DMS79 (cell line): ENCODE measurements around the gene AMPD1.

Experiments used
- DNase-seq: peaks from one replicate; lab custom pipeline; 2025; lab: John Stamatoyannopoulos, UW

Gene AMPD1

DNA sequence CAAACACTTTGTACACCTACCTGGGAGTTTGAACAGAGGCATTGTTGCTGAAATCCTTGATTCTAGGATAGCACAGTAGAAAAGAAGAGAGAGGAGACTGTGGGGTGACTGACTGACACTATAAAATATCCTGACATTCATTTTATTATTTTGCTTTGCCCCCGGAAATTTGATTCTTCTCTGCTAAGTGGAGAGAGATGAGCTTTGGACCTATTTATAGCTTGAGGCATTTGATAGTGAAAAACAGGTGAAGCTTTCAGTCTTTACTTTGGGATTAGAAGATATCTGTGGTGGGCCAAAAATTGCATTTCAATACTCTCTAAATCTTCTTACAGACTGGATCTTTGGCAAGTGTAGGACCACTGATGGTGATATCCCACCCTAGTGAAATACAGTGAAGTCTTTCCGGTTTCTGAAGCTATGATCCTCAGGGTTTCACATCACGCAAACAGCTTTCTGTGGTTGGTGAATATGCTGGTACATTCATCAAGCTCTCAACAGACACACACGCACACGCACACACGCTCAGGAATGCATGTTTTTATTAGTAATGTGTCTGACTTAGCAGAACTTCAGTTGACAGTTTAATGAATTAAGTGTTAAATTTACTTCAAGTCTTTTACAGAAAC is at the start of gene AMPD1:
Gene AMPD1 (minus strand): TSS at position 117 of the 629 bp plus-strand sequence. CDS start 75 bp downstream, at position 42.
- DNase-seq: no peak

DNA sequence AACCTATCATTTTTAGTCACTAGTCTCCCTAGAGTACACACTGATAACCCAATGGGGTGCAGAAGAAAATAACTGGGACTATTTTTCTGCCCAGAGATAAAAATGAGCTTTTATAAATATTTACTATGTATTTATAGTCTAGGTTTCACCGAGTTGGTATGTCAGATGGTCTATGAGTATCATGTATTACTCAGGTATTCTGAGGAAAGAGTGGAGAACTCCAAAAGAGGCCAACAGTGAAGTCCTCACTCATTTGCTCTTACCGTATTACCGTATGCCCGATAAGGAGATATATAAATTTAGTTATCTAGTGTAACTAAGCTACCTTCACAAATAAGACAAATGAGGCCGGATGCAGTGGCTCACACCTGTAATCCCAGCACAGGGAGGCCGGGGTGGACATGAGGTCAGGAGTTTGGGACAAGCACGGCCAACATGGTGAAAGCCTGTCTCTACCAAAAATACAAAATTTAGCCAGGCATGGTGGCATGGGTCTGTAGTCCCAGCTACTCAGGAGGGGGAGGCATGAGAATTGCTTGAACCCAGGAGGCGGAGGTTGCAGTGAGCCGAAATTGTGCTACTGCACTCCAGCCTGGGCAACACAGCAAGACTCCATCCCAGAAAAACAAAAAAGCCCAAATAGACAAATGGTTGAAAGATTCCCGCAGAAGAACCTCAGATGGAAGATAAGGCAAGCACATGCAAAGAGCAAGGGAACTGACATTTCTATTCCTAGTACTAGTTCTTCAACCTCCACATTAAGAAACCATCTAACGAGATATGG is 46.8 kb upstream of the AMPD1 start:
- DNase-seq: no peak

DNA sequence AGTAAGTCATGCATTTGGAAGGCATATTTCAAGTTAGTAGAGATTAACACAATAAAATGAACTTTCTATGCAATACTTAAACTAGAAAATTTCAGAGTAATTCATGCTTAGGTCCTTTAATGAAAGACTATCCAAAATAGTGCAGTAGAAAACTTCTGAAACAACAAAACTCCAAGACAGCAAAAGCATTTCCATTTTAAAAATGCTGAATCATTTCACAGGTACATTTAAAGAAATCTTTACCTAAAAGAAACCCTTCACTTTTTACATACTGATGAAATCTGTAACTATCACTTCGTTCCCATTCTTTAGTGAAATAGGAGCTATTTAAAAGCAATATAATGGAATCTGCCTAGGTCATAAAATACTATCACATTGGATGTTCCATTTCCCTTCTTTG is 45.0 kb upstream of the AMPD1 start:
- DNase-seq: no peak

DNA sequence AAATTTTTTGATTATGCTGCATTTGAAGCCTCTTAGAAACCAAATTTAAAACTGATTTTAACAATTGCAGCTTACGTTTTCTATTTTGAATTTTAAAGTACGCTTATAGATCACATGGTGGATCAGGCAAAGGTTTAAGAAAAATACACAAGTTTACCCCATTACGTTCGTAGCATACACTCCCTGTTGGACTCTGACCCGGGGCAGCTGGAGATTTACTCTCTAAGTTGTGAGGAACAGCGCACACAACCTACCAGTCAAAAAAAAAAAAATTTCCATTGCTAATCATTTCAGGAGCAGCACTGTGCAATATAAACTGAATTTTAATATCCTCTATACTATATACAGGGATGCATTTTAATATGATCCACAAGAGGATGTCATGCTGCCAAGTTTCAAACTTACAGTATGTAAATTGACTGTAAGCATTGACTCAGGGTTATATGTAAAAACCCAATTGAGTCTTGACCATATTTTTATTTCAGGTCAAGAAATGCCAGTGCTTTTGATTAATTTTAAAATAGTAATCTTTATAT is 42.0 kb upstream of the AMPD1 start:
- no peak for DNase-seq

DNA sequence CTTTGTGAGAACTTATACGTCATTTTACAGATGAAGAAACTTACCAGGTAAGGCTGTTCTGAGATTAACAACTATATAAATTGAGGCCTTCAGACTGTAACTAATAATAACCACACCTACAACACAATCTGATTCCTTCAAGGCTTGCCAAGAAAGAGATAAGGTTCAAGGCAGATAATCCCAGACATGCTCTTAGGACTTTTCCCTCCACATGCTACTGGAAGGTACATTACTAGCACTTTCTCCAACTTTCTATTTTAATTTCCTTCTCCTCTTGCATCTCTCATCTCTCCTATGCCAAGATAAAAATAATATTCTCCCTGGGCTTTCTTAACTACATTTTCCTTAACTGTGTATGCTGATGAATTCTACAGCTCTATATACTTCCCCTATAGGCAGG is 40.1 kb upstream of the AMPD1 start:
- DNase-seq: no peak

DNA sequence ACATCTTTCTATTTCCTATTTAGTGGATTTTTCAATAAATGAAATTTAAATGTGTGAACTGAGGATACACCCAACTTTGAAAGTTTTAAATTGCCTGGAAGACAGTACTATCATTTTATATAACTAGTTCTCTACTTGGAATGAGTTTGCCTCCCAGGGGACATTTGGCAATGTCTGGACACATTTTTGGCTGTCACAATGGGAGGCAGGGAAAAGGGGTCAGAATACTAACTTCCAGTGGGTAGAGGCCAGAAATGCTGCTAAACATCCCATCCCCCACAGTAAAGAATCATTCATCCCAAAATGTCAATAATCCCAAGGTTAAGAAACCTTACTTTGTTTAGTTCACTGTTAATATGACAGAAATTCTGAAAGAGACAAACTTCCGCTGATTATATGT is 34.4 kb upstream of the AMPD1 start:
- no peak for DNase-seq

DNA sequence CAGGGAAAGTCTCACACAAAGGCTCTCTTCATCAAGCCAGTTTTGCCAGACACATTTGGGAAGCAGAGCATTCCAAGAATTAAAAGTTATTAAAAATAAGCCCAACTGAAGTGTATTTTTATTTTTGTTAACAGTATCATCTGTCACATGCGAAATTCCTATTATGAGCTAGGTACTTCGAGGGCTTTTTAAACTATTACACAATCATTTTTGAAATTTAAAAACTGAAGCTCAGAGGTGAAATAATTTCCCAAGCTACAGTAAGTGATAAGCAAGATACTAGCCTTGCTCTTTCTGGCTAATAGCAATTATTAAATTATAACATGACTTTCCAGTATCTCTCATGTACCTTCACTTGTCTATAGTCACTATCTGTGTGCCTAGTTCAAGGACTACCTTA is 33.2 kb upstream of the AMPD1 start:
- DNase-seq: no peak

DNA sequence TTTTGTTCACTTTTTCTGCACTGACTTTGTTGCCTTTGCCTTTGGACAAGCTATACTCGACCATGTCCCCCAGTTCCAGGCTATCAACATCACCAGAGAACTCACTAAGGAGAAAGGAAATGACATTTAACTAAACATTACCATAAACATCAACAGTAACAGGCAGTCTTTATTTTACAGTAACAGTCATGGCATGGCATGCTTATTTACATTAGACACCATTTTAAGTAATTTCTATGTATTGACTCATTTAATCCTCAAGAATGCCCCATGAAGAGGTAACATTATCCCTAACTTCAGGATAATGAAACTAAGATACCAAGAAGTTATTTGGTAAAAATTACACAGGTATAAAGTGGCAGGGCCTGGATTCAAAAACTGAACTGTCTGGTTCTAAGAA is 29.9 kb upstream of the AMPD1 start:
- DNase-seq: no peak

DNA sequence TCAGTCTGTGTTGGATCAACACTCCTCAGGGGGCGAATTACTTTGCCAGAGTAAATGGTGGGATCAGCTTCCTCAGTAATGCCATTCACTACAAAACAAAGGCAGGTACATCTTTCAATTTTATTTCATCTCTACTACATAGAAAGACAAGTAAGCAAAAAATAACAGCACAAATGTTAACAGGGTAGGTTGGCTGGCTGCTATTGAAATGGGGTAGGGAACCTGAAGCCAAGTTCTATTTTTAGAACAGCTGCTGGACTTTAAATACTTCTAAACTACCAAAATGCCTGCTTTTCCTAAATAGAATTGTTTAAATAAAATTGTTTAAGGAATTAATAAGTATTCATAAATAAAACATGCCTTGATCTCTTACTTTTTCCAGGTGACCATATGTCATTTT is 28.6 kb upstream of the AMPD1 start:
- DNase-seq: no peak

DNA sequence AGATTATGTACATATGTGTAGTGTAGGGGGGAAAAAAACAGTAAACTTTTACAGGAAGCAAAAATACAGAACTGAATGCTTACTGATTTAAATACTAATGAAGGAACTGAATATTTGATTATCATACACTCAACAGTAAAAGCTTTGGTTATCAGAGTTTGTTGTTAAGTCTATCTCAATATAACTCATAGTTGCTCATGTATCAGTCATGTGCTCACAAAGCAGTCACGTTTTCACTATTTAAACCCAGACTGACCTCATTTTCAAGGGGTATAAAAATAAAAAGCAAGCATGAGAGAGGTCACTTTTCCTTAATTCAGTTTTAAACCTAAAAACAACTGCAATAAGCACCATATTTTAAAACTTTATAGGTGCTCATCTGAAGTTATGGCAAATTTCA is 28.1 kb upstream of the AMPD1 start:
- DNase-seq: no peak

DNA sequence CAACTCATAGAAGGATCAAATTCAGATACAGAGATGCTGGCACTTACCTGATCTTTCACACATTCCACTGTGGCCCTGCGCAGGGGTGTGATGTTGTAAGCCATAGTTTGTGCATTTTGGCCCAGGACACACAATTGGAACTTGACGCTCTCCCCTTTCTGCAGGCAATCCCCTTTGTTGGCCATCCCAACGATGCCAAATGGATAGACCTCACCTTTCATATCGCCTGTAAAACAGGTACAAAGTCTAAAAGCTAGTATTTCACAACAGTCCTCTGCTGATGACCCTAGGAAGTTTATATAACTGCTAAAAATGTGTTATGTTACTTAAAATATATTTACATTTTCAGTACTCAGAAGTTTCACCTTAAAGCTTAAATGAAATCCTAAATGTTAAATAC is 25.1 kb upstream of the AMPD1 start:
- no peak for DNase-seq

DNA sequence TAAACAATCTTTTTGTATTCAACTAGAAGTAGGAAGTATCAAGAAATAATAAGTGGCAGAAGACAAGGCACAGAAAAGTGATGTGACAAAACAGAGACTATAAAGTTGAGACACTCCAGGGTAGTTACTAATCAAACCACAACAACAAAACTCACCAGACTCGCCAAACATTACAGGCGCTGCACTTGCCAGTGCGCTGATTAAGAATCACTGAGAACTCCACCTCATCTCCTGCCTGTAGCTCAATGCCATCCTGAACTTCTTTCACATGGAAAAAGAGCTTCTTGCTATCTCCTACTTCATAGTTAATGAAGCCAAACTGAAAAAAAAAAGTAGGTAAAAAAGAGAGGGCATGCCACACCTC is 24.1 kb upstream of the AMPD1 start:
- no peak for DNase-seq

DNA sequence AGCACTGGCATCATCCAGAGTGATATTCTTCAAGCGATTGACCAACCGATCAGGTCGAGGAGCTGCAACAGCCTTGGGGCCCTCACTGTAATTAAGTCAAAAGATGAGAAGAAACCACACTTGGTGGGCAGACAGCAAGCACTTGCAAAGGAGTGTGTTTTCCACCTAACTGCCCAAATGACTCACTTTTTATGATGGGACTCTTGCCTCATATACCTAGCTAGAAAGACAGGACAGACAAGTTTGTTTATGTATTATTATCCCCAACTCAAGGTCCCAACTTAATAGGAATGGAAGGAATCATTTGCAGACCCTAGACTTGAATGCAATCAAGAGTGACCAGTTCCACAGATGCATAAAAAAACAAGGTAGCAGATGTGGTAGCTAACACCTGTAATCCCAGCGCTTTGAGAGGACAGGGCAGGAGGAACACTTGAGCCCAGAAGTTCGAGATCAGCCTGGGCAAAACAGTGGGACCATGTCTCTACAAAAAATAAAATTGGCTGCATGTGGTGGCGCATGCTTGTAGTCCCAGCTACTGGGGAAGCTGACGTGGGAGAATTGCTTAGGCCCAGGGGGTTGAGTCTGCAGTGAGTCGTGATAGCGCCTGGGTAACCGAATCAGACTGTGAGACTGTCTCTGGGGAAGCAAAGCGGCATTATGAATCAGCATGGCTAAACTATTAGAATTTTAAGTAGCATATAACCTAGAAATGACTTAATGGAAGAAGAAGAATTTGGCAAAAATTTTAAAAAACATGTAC is 23.5 kb upstream of the AMPD1 start:
- no peak for DNase-seq

DNA sequence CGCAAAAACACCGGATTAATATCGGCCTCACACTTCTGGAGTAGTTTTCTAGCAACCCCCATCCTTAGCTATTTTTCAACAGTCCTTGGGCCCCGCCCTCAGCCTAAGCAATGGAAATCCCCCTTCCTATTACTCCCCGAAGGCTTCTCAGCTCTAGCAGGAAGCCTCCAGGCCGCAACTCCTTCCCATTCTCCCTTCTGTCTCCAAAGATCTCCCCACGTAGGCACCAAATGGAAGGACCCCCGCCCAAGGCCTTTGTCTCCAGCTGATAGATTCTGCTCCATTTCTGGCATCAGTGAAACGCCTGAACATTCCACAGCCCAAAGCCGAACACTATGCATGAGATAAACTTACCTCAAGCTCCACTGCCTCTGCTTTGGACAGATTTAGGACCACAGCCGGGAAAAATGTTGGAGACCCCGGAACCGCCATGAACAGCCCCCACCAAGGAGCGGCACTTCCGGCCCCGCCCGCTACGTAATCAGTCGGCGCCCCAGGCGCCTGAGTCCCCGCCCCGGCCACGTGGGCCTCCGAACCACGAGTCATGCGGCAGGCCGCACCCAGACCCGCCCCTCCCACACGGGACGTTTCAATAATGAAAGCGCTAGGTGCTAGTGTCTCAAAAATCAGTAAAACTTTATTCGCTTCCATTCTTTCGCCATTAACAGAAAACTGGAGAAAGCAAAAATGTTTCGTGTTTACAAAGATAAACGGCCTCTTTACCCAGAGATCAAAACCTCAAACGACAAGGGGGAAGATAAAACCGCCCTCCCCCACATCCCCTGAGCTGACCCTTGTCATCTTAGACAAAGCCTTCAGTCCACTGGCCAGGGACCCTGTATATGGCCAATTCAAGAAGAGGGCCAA is 21.2 kb upstream of the AMPD1 start, which contains the start of gene NRAS:
Gene NRAS (minus strand): TSS at position 468 of the 867 bp plus-strand sequence. CDS start 611 bp downstream, outside the sequence.
- DNase-seq: peak; percentile 72

DNA sequence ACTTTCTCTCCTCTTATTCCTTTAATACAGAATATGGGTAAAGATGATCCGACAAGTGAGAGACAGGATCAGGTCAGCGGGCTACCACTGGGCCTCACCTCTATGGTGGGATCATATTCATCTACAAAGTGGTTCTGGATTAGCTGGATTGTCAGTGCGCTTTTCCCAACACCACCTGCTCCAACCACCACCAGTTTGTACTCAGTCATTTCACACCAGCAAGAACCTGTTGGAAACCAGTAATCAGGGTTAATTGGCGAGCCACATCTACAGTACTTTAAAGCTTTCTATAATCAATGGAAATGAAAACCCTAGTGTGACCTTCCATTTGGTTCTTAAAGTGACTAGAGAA is 20.6 kb upstream of the AMPD1 start:
- DNase-seq: no peak

DNA sequence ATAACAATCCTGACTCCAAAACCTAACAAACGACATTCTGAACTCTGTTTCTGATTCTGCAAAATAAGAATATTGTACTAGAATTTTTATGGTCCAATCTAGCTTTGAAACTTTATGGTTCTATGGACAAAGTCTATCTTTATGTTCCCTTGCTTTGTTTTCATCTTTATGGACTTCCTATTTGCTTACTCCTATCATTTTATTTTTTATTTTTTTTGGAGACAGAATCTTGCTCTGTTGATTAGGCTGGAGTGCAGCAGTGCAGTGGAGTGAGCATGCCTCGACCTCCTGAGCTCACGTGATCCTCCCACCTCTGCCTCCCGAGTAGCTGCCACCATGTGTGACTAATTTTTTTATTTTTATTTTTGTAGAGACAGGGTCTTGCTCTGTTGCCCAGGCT is 17.6 kb upstream of the AMPD1 start:
- no peak for DNase-seq

DNA sequence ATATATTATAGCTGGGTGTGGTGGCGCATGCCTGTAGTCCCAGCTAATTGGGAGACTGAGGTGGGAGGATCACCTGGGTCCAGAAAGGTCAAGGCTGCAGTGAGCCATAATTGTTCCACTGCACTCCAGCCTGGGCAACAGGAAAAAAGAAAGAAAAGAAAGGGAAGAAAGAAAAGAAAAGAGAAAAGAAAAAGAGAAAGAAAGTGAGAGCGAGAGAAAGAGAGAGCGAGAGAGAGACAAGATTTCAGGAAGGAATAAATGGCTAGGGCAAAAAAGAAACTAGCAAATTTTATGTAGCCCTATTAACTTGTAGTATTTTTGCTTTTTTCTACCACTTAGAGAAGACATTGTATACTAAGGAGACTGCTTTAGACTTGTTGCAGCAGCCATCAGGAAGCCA is 15.0 kb upstream of the AMPD1 start:
- DNase-seq: no peak

DNA sequence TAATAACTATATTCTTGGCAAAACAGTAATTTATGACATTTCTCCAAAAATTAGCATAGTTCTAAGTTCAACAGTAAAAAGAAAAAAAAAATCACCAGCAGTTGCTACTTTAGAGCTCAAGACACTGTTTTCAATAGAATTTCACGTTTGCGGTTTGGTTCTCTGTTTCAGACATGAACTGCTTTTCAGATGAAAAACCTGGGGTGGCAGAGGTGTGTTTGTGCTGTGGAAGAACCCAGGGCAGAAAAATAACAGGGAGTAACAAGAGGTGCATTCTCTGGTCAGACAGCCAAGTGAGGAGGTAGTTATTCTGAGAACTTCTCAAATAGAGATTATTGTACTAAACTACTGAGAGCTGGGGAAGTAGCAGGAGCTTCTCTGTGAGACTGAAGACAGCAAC is 12.3 kb upstream of the AMPD1 start:
- no peak for DNase-seq

DNA sequence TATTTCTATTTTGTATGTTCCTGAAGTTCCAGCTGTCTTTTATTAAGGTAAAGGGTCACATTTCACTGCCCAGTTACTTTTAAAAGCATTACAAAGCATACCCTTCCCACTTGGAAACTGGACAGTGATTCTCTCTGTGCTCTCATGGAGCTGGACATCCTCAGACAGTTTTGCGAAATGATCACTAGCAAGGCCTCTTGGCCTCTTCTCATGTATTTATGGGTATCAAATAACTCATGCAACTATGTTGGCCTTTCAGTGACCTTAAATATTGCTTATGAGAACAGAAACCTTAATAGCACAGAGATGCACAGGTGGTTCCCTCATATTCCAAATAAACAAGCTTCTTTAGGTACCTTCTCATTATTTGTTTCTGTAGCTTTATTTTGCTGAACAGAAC is 7.9 kb upstream of the AMPD1 start:
- no peak for DNase-seq

DNA sequence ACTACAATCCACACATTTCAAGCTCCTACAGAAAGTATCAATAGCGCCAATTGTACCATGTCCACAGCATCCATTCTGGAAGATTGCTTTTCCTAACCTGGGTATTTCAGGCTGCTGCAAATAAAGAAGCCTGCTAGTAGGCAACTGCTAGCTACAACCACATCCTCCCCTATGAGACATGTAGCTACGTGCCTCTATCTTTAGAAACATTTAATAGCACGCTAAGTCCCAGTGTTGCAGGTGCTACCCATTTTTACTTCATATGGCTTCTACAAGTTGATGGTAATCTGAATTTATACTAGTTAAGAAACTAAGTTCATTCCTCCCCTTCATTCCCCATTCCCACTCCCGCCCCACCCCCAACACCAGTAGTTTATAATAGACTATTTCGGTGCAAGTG is 7.4 kb upstream of the AMPD1 start:
- no peak for DNase-seq

DNA sequence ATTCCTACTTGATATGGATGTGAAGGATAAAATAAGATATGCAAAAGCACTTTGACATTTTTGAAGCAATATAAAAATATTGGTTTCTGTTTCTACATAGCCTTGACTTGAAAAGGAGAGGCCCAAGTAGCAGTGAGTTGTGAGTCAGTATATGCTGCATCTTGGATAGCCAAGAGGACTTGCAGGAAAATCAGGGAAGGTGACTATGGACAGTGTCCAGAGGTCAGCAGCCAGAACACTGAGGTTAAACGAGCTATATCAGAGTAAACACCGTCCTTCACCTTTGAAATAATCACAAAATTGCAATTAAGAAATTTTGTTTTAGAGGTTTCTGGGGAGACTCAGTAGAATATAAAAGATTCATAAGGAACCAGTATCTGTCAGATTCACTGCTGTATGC is 6.6 kb upstream of the AMPD1 start:
- no peak for DNase-seq

DNA sequence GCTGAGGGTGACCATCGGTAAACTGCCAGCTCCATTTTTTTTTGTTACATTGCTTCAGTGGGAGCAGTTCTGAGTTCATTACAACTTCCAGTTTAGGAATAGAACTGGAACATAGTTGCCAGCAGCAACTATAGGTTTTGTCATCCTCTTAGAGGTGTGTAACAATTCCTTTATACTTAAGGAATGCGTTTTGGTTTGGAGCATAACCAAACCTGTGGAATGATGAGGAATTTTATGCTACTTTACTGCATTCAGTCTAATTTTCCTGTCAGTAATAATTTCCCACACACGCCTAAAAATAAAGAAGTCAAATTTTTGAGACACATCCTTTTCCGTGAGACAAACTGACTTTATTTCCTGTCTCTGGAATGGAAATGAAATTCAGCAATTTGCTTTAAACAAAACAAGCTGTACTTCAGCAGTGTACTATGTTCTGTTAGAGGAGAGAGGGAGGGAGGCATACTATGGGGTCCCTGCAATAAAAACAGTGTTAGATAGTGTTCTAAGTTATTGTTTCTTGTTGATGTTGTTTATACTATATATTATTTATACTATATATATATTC is 4.8 kb upstream of the AMPD1 start:
- no peak for DNase-seq
